Sigmoid colon (tissue), 4 donors: Measurements from ENCODE around the gene PLCH1.

Source experiments
- POLR2A ChIP-seq, 2 donors: fragments of 450-650 bp; IDR thresholded peaks; one replicate each; pipeline ENCODE4 v1.6.1; 2016; ENCODE audit warnings: antibody characterized with exemption in 2 of 2, mild to moderate bottlenecking in 2 of 2, moderate library complexity in 2 of 2
- POLR2AphosphoS5 ChIP-seq, 4 donors: sonication (generic); formaldehyde crosslinking; IDR thresholded peaks; one replicate each; pipeline ENCODE4 v1.6.1; 2017; ENCODE audit warnings: antibody characterized with exemption in 4 of 4
- TF ChIP-seq, protein P1 (sequence below), 4 experiments: fragments of 450-650 bp in 3 of 4; fragments of 200-600 bp in 1 of 4; IDR thresholded peaks; one replicate each; pipeline ENCODE4 v1.5.1; 2016 to 2019; ENCODE audit warnings: antibody characterized with exemption in 4 of 4, mild to moderate bottlenecking in 3 of 4, moderate library complexity in 2 of 4

- TF ChIP-seq, protein P1, sequence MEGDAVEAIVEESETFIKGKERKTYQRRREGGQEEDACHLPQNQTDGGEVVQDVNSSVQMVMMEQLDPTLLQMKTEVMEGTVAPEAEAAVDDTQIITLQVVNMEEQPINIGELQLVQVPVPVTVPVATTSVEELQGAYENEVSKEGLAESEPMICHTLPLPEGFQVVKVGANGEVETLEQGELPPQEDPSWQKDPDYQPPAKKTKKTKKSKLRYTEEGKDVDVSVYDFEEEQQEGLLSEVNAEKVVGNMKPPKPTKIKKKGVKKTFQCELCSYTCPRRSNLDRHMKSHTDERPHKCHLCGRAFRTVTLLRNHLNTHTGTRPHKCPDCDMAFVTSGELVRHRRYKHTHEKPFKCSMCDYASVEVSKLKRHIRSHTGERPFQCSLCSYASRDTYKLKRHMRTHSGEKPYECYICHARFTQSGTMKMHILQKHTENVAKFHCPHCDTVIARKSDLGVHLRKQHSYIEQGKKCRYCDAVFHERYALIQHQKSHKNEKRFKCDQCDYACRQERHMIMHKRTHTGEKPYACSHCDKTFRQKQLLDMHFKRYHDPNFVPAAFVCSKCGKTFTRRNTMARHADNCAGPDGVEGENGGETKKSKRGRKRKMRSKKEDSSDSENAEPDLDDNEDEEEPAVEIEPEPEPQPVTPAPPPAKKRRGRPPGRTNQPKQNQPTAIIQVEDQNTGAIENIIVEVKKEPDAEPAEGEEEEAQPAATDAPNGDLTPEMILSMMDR (IDR thresholded peaks at IDR 0.05) = no peak
- TF ChIP-seq POLR2A (IDR thresholded peaks at IDR 0.05) (no peak), POLR2AphosphoS5 (IDR thresholded peaks at IDR 0.05) (no peak)
These were observed 93.2 kb downstream of the PLCH1 start for GRCh38 chr3:155651489-155652218.
